NB4 (cell line): ENCODE data around the gene SMTNL1.
A peak's percentile ranks its signal among the peaks of the same experiment; 100 is the strongest.

Experiments used
- MYC ChIP-seq: IDR thresholded peaks from 2 replicates; pipeline ENCODE4 v1.6.1; 2011; ENCODE audit warnings: low read depth, low read length
- POLR2A ChIP-seq: IDR thresholded peaks from 2 replicates; pipeline ENCODE4 v1.6.1; 2011; ENCODE audit warnings: mild to moderate bottlenecking; ENCODE audit not compliant: insufficient read length; ENCODE audit errors: extremely low read depth
- TF ChIP-seq, protein P1 (sequence below): IDR thresholded peaks from one replicate; pipeline ENCODE4 v1.5.1; 2012; ENCODE audit warnings: low read depth, low read length
- TF ChIP-seq, protein P2 (sequence below): IDR thresholded peaks from 2 replicates; pipeline ENCODE4 v1.6.1; 2011; ENCODE audit warnings: low read depth, low read length

DNA sequence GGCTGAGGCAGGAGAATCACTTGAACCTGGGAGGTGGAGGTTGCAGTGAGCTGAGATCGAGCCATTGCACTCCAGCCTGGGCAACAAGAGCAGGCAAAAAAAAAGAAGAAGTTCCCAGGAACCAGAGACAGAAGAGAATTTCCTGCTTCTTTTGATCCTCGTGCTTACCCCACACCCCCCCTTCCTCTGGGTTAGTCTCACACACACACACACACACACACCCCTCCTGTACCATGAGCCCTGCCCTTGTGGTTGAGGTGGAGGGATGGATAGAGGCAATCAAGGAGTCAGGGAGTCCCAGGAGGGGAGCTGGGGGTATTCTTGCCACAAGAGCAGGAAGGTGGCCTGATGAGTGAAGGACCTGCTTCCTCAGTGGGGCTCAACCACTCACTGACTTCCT lies 34.2 kb downstream of the SMTNL1 start:
- TF ChIP-seq POLR2A (no peak), MYC (no peak)
- TF ChIP-seq, protein P1, sequence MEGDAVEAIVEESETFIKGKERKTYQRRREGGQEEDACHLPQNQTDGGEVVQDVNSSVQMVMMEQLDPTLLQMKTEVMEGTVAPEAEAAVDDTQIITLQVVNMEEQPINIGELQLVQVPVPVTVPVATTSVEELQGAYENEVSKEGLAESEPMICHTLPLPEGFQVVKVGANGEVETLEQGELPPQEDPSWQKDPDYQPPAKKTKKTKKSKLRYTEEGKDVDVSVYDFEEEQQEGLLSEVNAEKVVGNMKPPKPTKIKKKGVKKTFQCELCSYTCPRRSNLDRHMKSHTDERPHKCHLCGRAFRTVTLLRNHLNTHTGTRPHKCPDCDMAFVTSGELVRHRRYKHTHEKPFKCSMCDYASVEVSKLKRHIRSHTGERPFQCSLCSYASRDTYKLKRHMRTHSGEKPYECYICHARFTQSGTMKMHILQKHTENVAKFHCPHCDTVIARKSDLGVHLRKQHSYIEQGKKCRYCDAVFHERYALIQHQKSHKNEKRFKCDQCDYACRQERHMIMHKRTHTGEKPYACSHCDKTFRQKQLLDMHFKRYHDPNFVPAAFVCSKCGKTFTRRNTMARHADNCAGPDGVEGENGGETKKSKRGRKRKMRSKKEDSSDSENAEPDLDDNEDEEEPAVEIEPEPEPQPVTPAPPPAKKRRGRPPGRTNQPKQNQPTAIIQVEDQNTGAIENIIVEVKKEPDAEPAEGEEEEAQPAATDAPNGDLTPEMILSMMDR, result no peak
- TF ChIP-seq, protein P2, sequence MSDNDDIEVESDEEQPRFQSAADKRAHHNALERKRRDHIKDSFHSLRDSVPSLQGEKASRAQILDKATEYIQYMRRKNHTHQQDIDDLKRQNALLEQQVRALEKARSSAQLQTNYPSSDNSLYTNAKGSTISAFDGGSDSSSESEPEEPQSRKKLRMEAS, result peak; percentile 32; the same call in 1 of the 2 replicates
